GM12891 (cell line): ENCODE results near the gene GEMIN7.

Source experiments
- PAX5 ChIP-seq: IDR thresholded peaks from 2 replicates; pipeline ENCODE4 v1.6.1; 2011; ENCODE audit warnings: low read length, moderate library complexity, mild to moderate bottlenecking; ENCODE audit not compliant: insufficient read depth, severe bottlenecking
- POLR2A ChIP-seq: IDR thresholded peaks from 2 replicates; pipeline ENCODE4 v1.6.1; 2011; ENCODE audit warnings: low read depth, low read length, control low read depth
- POLR2AphosphoS5 ChIP-seq: IDR thresholded peaks from 2 replicates; pipeline ENCODE4 v1.6.1; 2011; ENCODE audit warnings: low read depth, low read length, control low read depth
- POU2F2 ChIP-seq: IDR thresholded peaks from 2 replicates; pipeline ENCODE4 v1.6.1; 2011; ENCODE audit warnings: low read depth, mild to moderate bottlenecking, control low read depth, low read length, moderate library complexity
- TAF1 ChIP-seq: IDR thresholded peaks from 2 replicates; pipeline ENCODE4 v1.6.1; 2011; ENCODE audit warnings: low read depth, low read length, control low read depth

DNA sequence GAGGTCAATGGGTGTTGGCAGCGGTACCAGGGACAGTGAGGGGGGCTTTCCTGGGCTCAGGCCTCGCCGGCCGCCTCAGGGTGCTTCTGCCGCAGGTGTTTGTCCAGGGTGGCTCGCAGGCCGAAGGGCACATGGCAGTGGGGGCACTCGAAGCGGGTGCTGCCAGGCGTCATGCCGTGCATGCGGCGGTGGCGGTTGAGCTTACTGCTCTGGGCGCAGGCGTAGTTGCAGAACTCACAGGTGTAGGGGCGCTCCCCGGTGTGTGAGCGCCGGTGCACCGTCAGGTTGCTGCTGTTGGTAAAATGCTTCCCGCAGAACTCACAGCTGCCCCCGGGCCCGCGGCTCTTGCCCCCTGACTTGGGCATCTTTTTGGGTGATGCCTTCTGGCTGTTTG, 7.5 kb upstream of the GEMIN7 start:
- TF ChIP-seq POLR2A: no peak
- TF ChIP-seq POLR2AphosphoS5: peak; percentile 12; the same call in 1 of the 2 replicates
- TF ChIP-seq TAF1: no peak
- TF ChIP-seq PAX5: no peak
- TF ChIP-seq POU2F2: no peak
